GM19467 (cell line): ENCODE measurements around the gene CYP4Z1.
"Not testable (repeated sequence)": the region's sequence is repeated elsewhere in the genome, so short reads cannot be mapped to it uniquely, and the experiment has no call there.

Source experiments
- ATAC-seq: cut with Tn5 transposase; IDR thresholded peaks from one replicate; pipeline ENCODE4 v1.9.1; 2021; ENCODE audit warnings: mild to moderate bottlenecking, moderate library complexity; ENCODE audit not compliant: unreplicated experiment

Gene CYP4Z1

DNA sequence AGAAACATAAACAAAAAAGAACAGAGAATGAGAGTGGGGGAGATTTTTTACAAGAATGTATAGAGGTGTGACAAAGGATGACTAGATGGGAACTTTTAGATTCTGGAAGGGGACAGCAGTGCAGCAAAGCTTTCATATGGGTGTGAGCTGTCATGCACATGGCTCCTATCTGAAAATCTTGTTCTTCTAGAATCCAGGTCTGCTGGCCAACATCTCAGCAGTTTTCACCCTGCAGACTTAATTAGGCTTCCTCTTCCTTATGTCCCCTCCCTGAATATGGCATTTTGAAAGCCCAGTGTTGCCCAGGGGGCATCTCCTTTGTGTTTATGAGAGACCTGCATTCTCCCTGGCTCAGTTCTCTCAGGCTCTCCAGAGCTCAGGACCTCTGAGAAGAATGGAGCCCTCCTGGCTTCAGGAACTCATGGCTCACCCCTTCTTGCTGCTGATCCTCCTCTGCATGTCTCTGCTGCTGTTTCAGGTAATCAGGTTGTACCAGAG, at the start of gene CYP4Z1:
Gene CYP4Z1 (plus strand): TSS at position 135 of the 498 bp plus-strand sequence. CDS start 260 bp downstream, at position 395.
- ATAC-seq: no peak

- ATAC-seq: no peak
Observed at GRCh38 chr1:47021070-47021469, 46.0 kb upstream of the CYP4Z1 start.

- no peak for ATAC-seq
Observed at GRCh38 chr1:47023268-47024140, 43.5 kb upstream of the CYP4Z1 start, which contains the start of gene CYP4X1. Gene CYP4X1 (plus strand): TSS chr1:47023669. CDS start chr1:47023818, 149 bp downstream.

GRCh38 chr1:47024141-47024801, 42.8 kb upstream of the CYP4Z1 start:
- ATAC-seq: no peak

- no peak for ATAC-seq
Observed at GRCh38 chr1:47030170-47030805, 36.7 kb upstream of the CYP4Z1 start.

DNA sequence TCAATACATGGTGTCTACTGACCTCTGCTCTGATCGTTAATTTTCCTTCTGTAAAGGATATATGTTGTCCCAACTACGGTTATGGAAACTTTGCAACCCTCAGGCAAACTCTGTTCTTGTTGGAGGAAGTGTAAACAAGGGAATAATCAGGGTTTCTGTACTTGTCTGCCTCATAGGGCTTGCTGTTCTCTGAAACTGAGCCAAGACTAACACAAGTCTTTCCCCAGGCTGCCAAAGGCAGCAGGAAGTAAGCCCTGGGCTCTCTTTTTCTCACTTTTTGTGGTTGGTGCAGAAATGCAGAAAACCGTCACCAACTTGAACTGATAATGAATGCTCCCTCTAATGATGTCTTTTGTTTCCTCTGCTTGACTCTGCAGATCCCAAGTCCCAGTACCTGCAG, 36.0 kb upstream of the CYP4Z1 start:
- no peak for ATAC-seq

- ATAC-seq: no peak
Observed at GRCh38 chr1:47031585-47031984, 35.4 kb upstream of the CYP4Z1 start.

- ATAC-seq: no peak
Observed at GRCh38 chr1:47036764-47037163, 30.3 kb upstream of the CYP4Z1 start.

- ATAC-seq: no peak
Observed at GRCh38 chr1:47059376-47059775, 7.7 kb upstream of the CYP4Z1 start.

GRCh38 chr1:47069080-47069479, 2.0 kb downstream of the CYP4Z1 start:
- not testable (repeated sequence) for ATAC-seq

DNA sequence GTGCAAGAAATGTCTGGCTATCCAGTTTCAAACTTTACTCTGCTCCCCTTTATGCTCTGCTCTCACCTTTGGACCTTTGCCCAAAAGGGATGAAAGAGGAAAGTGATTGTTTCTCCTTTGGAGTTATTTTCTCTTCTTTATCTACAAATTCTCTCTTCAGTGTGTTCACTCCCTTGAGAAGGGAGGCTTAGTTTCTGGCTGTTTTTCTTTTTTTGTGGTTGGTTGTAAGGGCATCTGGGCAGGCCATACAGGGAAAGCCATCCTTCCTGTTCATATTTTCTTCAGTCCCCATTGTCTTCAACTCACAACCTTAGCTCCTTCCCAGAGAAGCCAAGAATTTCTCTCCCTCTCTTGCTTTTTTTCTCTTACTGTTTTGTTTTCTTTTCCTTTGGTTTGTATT, 2.5 kb downstream of the CYP4Z1 start:
- not testable (repeated sequence) for ATAC-seq

GRCh38 chr1:47089356-47089755, 22.3 kb downstream of the CYP4Z1 start:
- ATAC-seq: not testable (repeated sequence)

GRCh38 chr1:47091476-47091875, 24.4 kb downstream of the CYP4Z1 start:
- not testable (repeated sequence) for ATAC-seq

DNA sequence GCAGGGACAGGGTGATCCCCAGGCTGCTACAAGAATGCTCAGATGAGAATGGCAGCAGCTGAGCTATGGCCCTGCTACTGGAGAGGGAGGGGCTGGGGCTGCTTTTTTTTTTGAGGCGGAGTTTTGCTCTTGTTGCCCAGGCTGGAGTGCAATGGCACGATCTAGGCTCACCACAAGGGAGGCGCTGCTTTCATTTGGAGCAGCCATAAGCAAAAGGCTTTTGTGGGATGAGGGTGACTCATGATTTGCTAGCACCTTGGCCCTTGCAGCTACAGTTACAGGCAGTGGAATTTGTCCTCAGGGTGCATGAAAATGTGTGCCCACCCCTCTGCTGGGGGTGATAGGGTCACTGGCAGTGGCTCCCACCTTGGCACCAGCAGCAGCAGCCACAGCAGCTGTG, 37.8 kb downstream of the CYP4Z1 start:
- no peak for ATAC-seq

GRCh38 chr1:47106792-47107191, 39.8 kb downstream of the CYP4Z1 start:
- ATAC-seq: no peak

DNA sequence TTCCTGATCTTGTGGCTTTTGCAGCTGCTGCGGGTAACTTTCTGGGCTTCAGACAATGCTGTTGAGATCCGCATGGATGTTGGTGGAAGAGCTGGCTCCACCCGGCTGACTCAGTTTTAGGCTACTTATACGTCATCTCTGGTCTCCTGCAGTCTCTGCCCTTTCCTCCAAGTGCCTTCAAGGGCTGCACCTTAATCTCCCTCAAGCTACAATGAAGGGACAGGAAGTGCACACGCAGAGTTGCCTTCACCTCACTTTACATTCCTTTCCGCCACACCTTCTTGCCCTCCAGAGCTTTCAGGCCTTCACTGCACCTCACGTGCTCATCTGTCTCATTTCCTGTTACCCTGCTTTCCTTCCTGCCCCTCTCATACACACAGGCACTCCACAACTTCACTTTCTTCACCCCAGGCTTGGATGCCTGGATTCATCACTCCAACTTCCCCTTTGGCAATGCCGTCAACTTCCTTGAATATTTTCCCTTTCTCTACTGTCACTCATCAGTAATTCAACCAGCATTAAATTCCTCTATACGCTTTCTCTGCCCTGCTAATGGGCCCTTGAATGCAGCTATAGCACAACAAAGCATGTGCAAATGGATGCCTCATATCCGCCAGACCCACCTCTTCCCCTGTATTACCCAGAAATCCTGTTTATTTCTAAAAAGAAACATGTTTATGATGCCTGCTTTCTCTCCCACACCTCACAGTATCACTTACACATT, 41.0 kb downstream of the CYP4Z1 start:
- not testable (repeated sequence) for ATAC-seq

DNA sequence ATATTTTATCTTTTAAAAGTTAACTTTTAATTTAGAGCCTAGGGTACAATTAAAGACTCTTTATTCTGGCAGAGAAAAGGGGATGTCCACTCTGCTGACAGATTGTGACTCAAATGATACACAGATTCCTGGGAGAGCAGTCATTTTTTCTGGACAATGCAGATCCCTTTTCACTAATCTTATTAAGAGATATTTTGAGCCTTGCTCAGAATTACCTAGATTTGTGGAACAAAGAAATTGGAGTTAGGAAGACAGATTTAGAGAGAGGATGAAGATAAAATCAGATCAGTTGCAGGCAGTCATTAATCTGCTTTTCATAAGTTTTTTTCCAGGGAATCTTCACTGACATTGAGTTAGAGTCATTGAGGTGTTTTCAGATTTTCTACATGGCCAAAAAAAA, 42.5 kb downstream of the CYP4Z1 start:
- ATAC-seq: not testable (repeated sequence)

GRCh38 chr1:47113178-47113577, 46.1 kb downstream of the CYP4Z1 start:
- ATAC-seq: no peak

- not testable (repeated sequence) for ATAC-seq
Observed at GRCh38 chr1:47121039-47121438, 54.0 kb downstream of the CYP4Z1 start.

GRCh38 chr1:47124834-47125233, 57.8 kb downstream of the CYP4Z1 start:
- not testable (repeated sequence) for ATAC-seq

DNA sequence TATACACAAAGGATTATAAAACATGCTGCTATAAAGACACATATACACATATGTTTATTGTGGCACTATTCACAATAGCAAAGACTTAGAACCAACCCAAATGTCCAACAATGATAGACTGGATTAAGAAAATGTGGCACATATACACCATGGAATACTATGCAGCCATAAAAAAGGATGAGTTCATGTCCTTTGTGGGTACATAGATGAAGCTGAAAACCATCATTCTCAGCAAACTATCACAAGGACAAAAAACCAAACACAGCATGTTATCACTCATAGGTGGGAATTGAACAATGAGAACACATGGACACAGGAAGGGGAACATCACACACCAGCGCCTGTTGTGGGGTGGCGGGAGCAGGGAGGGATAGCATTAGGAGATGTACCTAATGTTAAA, 60.0 kb downstream of the CYP4Z1 start:
- ATAC-seq: not testable (repeated sequence)
